Keratinocyte (primary cell): ENCODE results near the gene ZBED6. TPM values are rescaled to one million over a fixed set of nuclear protein-coding genes. Genes with fewer than 3 reads are reported as not detected.
A peak's percentile ranks its signal among the peaks of the same experiment; 100 is the strongest.

Experiments
- DNase-seq: peaks from one replicate; pipeline ENCODE4 v3.0.0-alpha.2; 2011; ENCODE audit warnings: low read depth, missing footprints, low spot score
- FAIRE-seq: peaks from 2 replicates; lab custom pipeline; 2011; peaks lifted over from hg19 to GRCh38; lab: Jason Lieb, UNC
- H2AFZ ChIP-seq: 2 replicates; pipeline ENCODE4 v1.6.0; 2012; ENCODE audit warnings: low read length, control low read depth, inconsistent platforms; ENCODE audit not compliant: control insufficient read depth
- H3K27ac ChIP-seq: 2 replicates; pipeline ENCODE4 v1.5.1; 2011; ENCODE audit warnings: low read length; ENCODE audit not compliant: control insufficient read depth, insufficient read depth
- H3K27me3 ChIP-seq: 3 replicates; pipeline ENCODE4 v1.6.0; 2011; ENCODE audit warnings: low read length; ENCODE audit not compliant: control insufficient read depth, insufficient read depth; ENCODE audit errors: extremely low read depth
- H3K36me3 ChIP-seq, 2 experiments: 2 replicates in 1 of 2; 3 replicates in 1 of 2; pipeline ENCODE4 v1.5.1; 2011; ENCODE audit warnings: low read length in 2 of 2, mild to moderate bottlenecking in 1 of 2; ENCODE audit not compliant: control insufficient read depth in 2 of 2, insufficient read depth in 2 of 2; ENCODE audit errors: extremely low read depth in 1 of 2
- H3K4me1 ChIP-seq: 3 replicates; pipeline ENCODE4 v1.5.1; 2011; ENCODE audit warnings: low read length; ENCODE audit not compliant: control insufficient read depth, insufficient read depth; ENCODE audit errors: extremely low read depth
- H3K4me2 ChIP-seq: 3 replicates; pipeline ENCODE4 v1.6.0; 2011; ENCODE audit warnings: low read depth, low read length; ENCODE audit not compliant: control insufficient read depth, insufficient read depth; ENCODE audit errors: extremely low read depth
- H3K4me3 ChIP-seq, 3 experiments: fragments of 200-600 bp in 1 of 3; sonication (generic) in 1 of 3; 2 replicates in 2 of 3; 3 replicates in 1 of 3; pipeline ENCODE4 v1.5.1; 2011 to 2016; ENCODE audit warnings: low read length in 3 of 3, mild to moderate bottlenecking in 3 of 3, control low read depth in 2 of 3, inconsistent platforms in 1 of 3, low read depth in 1 of 3, mixed read lengths in 1 of 3, mixed run types in 1 of 3, moderate library complexity in 1 of 3; ENCODE audit not compliant: control insufficient read depth in 2 of 3, insufficient read depth in 2 of 3; ENCODE audit errors: extremely low read depth in 1 of 3
- H3K79me2 ChIP-seq: 2 replicates; pipeline ENCODE4 v1.6.0; 2012; ENCODE audit warnings: low read length; ENCODE audit not compliant: control insufficient read depth, insufficient read depth
- H3K9ac ChIP-seq: 3 replicates; pipeline ENCODE4 v1.6.0; 2011; ENCODE audit warnings: low read length; ENCODE audit not compliant: control insufficient read depth, insufficient read depth; ENCODE audit errors: extremely low read depth
- H3K9me1 ChIP-seq: 3 replicates; pipeline ENCODE4 v1.6.0; 2011; ENCODE audit warnings: low read length; ENCODE audit not compliant: control insufficient read depth, insufficient read depth; ENCODE audit errors: extremely low read depth
- H3K9me3 ChIP-seq: 2 replicates; pipeline ENCODE4 v1.5.1; 2012; ENCODE audit warnings: low read depth, low read length; ENCODE audit not compliant: control insufficient read depth
- H4K20me1 ChIP-seq: 3 replicates; pipeline ENCODE4 v1.6.0; 2011; ENCODE audit warnings: low read length; ENCODE audit not compliant: control insufficient read depth, insufficient read depth; ENCODE audit errors: extremely low read depth
- EZH2 ChIP-seq: IDR thresholded peaks from one replicate; pipeline ENCODE4 v1.6.1; 2012; ENCODE audit warnings: inconsistent platforms, mild to moderate bottlenecking, low read length, moderate library complexity
- dilution Hi-C: fragments of 300-500 bp; cut with MboI; formaldehyde crosslinking; loops from one replicate; pipeline ENCODE4 v1.7.0; 2020; ENCODE audit warnings: low sequenced_read_pairs; ENCODE audit not compliant: extremely low pct_ligation_motif_present
- polyA plus RNA-seq, 5 experiments: library from polyadenylated mRNA; depleted of rRNA in 3 of 5; stranded (reverse) in 3 of 5; stranded (forward) in 1 of 5; unstranded in 1 of 5; fragments of >200 nt; gene quantifications; 1 replicate in 1 of 5; 2 replicates in 3 of 5; 3 replicates in 1 of 5; pipeline versions ENCODE4 v1.2.1 to v1.2.3, GENCODE V29; 2011 to 2012; ENCODE audit warnings: missing spikeins in 2 of 5, low read depth in 1 of 5, low replicate concordance in 1 of 5
- TF ChIP-seq, protein P1 (sequence below), 3 experiments: IDR thresholded peaks in 1 of 3; conservative IDR thresholded peaks in 1 of 3; optimal IDR thresholded peaks in 1 of 3; 2 replicates in 2 of 3; 3 replicates in 1 of 3; pipeline versions ENCODE3 to v1.5.1; 2011; ENCODE audit warnings: low read length in 3 of 3, mild to moderate bottlenecking in 3 of 3, moderate library complexity in 2 of 3, control low read depth in 1 of 3, inconsistent platforms in 1 of 3; ENCODE audit not compliant: insufficient read depth in 2 of 3; ENCODE audit errors: extremely low read depth in 1 of 3

ZBED6 gene
- polyA plus RNA-seq, 1 donor (not counting 4 experiments of a cell fraction or from before 2014, with no cell fraction given) = 8.9 TPM

- H3K4me3 ChIP-seq = no peak overlapping the region
- H4K20me1 ChIP-seq = peaks cover 9% of the 10 kb centered on the region
- peaks cover 76% of the 10 kb centered on the region for H3K79me2 ChIP-seq
- H3K36me3 ChIP-seq = peaks cover 9 to 31% of the 10 kb centered on the region in 2 experiments
- H3K9me3 ChIP-seq = no peaks in the 10 kb centered on the region
- no peak overlapping the region for H3K9ac ChIP-seq
- H3K27me3 ChIP-seq = no peaks in the 10 kb centered on the region
- no peak for FAIRE-seq
- H3K4me2 ChIP-seq = no peak overlapping the region
- peaks cover 3% of the 10 kb centered on the region for H3K9me1 ChIP-seq
- dilution Hi-C loops = loop anchor here (10.0 kb wide), 1 partner anchor 74 kb away; no protein-coding TSS in a partner anchor
- DNase-seq = no peak
- H3K27ac ChIP-seq = no peak overlapping the region
- H3K4me1 ChIP-seq = peaks cover 40% of the 10 kb centered on the region
- TF ChIP-seq, protein P1, sequence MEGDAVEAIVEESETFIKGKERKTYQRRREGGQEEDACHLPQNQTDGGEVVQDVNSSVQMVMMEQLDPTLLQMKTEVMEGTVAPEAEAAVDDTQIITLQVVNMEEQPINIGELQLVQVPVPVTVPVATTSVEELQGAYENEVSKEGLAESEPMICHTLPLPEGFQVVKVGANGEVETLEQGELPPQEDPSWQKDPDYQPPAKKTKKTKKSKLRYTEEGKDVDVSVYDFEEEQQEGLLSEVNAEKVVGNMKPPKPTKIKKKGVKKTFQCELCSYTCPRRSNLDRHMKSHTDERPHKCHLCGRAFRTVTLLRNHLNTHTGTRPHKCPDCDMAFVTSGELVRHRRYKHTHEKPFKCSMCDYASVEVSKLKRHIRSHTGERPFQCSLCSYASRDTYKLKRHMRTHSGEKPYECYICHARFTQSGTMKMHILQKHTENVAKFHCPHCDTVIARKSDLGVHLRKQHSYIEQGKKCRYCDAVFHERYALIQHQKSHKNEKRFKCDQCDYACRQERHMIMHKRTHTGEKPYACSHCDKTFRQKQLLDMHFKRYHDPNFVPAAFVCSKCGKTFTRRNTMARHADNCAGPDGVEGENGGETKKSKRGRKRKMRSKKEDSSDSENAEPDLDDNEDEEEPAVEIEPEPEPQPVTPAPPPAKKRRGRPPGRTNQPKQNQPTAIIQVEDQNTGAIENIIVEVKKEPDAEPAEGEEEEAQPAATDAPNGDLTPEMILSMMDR (optimal IDR thresholded peaks at IDR 0.05 in 1 of 3, IDR thresholded peaks at IDR 0.05 in 1 of 3, conservative IDR thresholded peaks at IDR 0.05 in 1 of 3; ENCODE audit: extremely low read depth in 1 of 3, insufficient read depth in 2 of 3, low read length in 3 of 3) = no peak
- no peak for TF ChIP-seq EZH2
- H2AFZ ChIP-seq = no peak overlapping the region
These were observed 3.7 kb downstream of the ZBED6 start for GRCh38 chr1:203799157-203799556.

GRCh38 chr1:203799971-203800370 lies 4.5 kb downstream of the ZBED6 start:
- no peaks in the 10 kb centered on the region for H3K9me3 ChIP-seq
- peaks cover 9 to 34% of the 10 kb centered on the region in 2 experiments for H3K36me3 ChIP-seq
- DNase-seq (no peak), FAIRE-seq (no peak)
- peaks cover 36% of the 10 kb centered on the region for H3K4me1 ChIP-seq
- TF ChIP-seq, protein P1 (optimal IDR thresholded peaks at IDR 0.05 in 1 of 3, IDR thresholded peaks at IDR 0.05 in 1 of 3, conservative IDR thresholded peaks at IDR 0.05 in 1 of 3; ENCODE audit: extremely low read depth in 1 of 3, insufficient read depth in 2 of 3, low read length in 3 of 3) = no peak
- no peak for TF ChIP-seq EZH2
- peaks cover 3% of the 10 kb centered on the region for H3K9me1 ChIP-seq
- no peak overlapping the region for H3K4me3 ChIP-seq
- H3K9ac ChIP-seq = no peak overlapping the region
- dilution Hi-C loops = loop anchor here (10.0 kb wide), 1 partner anchor 75 kb away; no protein-coding TSS in a partner anchor
- H4K20me1 ChIP-seq = peaks cover 12% of the 10 kb centered on the region
- no peaks in the 10 kb centered on the region for H3K27me3 ChIP-seq
- peaks cover 84% of the 10 kb centered on the region for H3K79me2 ChIP-seq
- no peak overlapping the region for H2AFZ ChIP-seq
- no peak overlapping the region for H3K27ac ChIP-seq
- H3K4me2 ChIP-seq = peak overlapping the region; percentile 31
